Glutamatergic neuron (in vitro differentiated cells): ENCODE measurements around the gene BDH1. TPM values are rescaled to one million over a fixed set of nuclear protein-coding genes. Genes with fewer than 3 reads are reported as not detected.
"Not testable (repeated sequence)": the region's sequence is repeated elsewhere in the genome, so short reads cannot be mapped to it uniquely, and the experiment has no call there.

Experiments
- DNase-seq: peaks from one replicate; pipeline ENCODE4 v3.0.0; 2022
- H3K27ac Mint-ChIP-seq: one replicate; pipeline ENCODE4 v1.8.0; 2020; ENCODE audit warnings: mild to moderate bottlenecking, mixed read lengths, inconsistent platforms; ENCODE audit not compliant: unreplicated experiment
- H3K27me3 Mint-ChIP-seq: one replicate; pipeline ENCODE4 v1.8.0; 2020; ENCODE audit warnings: mild to moderate bottlenecking, moderate library complexity, mixed read lengths, inconsistent platforms; ENCODE audit not compliant: unreplicated experiment
- H3K36me3 Mint-ChIP-seq: one replicate; pipeline ENCODE4 v1.8.0; 2020; ENCODE audit warnings: mild to moderate bottlenecking, mixed read lengths, inconsistent platforms; ENCODE audit not compliant: unreplicated experiment
- H3K4me1 Mint-ChIP-seq: one replicate; pipeline ENCODE4 v1.8.0; 2020; ENCODE audit warnings: mild to moderate bottlenecking, low read depth, mixed read lengths, inconsistent platforms; ENCODE audit not compliant: unreplicated experiment
- H3K4me3 Mint-ChIP-seq: one replicate; pipeline ENCODE4 v1.8.0; 2020; ENCODE audit warnings: mild to moderate bottlenecking, mixed read lengths, inconsistent platforms; ENCODE audit not compliant: unreplicated experiment
- H3K9me3 Mint-ChIP-seq: one replicate; pipeline ENCODE4 v1.8.0; 2020; ENCODE audit warnings: mild to moderate bottlenecking, moderate library complexity, mixed read lengths, inconsistent platforms; ENCODE audit not compliant: unreplicated experiment
- CTCF ChIP-seq: fragments of 200-600 bp; sonication (generic); IDR thresholded peaks from one replicate; pipeline ENCODE4 v1.5.0; 2021; ENCODE audit not compliant: partially characterized antibody, unreplicated experiment
- total RNA-seq: library from RNA; stranded (reverse); fragmentation: NEBNext Ultra II Directional; extraction: Animal tissue kit (Norgen Biotek cat#: 25700); gene quantifications from one replicate; pipeline ENCODE4 v1.2.1, GENCODE V29; 2021; ENCODE audit not compliant: unreplicated experiment

BDH1 gene
- total RNA-seq, 1 donor from 2014 or later = 19.4 TPM

GRCh38 chr3:197569433-197569832, 13.7 kb upstream of the BDH1 start:
- peaks cover 30% of the 10 kb centered on the region for H3K36me3 Mint-ChIP-seq
- not testable (repeated sequence) for H3K4me3 Mint-ChIP-seq, H3K9me3 Mint-ChIP-seq, H3K4me1 Mint-ChIP-seq, H3K27ac Mint-ChIP-seq, H3K27me3 Mint-ChIP-seq, DNase-seq

- Mint-ChIP-seq H3K4me1 (no peaks in the 10 kb centered on the region), H3K27ac (no peak overlapping the region), H3K27me3 (no peaks in the 10 kb centered on the region), H3K36me3 (peaks cover 33% of the 10 kb centered on the region), H3K4me3 (no peak overlapping the region), H3K9me3 (peaks cover 10% of the 10 kb centered on the region)
- no peak for TF ChIP-seq CTCF
- no peak for DNase-seq
Measured at GRCh38 chr3:197567904-197568681, 12.3 kb upstream of the BDH1 start.

- Mint-ChIP-seq H3K36me3 (peaks cover 28% of the 10 kb centered on the region), H3K9me3 (peaks cover 14% of the 10 kb centered on the region)
- H3K4me1 Mint-ChIP-seq, H3K4me3 Mint-ChIP-seq, H3K27ac Mint-ChIP-seq, DNase-seq, H3K27me3 Mint-ChIP-seq: not testable (repeated sequence)
Measured at GRCh38 chr3:197566155-197566554, 10.4 kb upstream of the BDH1 start.

GRCh38 chr3:197564097-197564843, 8.5 kb upstream of the BDH1 start:
- no peak overlapping the region for H3K27ac Mint-ChIP-seq
- H3K4me3 Mint-ChIP-seq = no peak overlapping the region
- H3K27me3 Mint-ChIP-seq = no peaks in the 10 kb centered on the region
- no peak for DNase-seq
- peaks cover 18% of the 10 kb centered on the region for H3K36me3 Mint-ChIP-seq
- no peak for TF ChIP-seq CTCF
- no peaks in the 10 kb centered on the region for H3K4me1 Mint-ChIP-seq
- peaks cover 12% of the 10 kb centered on the region for H3K9me3 Mint-ChIP-seq

GRCh38 chr3:197562398-197563251, 6.9 kb upstream of the BDH1 start:
- peaks cover 11% of the 10 kb centered on the region for H3K36me3 Mint-ChIP-seq
- no peak overlapping the region for H3K4me3 Mint-ChIP-seq
- no peak for DNase-seq
- H3K4me1 Mint-ChIP-seq = no peaks in the 10 kb centered on the region
- no peak for TF ChIP-seq CTCF
- H3K9me3 Mint-ChIP-seq = peaks cover 11% of the 10 kb centered on the region
- H3K27me3 Mint-ChIP-seq = peaks cover 2% of the 10 kb centered on the region
- H3K27ac Mint-ChIP-seq = no peak overlapping the region
